ENCODE results near the gene PITPNM3.

The PITPNM3 gene

GRCh38 chr17:6413065-6413464 lies 143.3 kb downstream of the PITPNM3 start:
- DNase-seq (ENCODE audit: low read depth in 3 of 3): no peak

- no peak for DNase-seq (ENCODE audit: low read depth in 3 of 3)
These were observed 147.6 kb downstream of the PITPNM3 start for GRCh38 chr17:6408735-6409134.

- no peak for DNase-seq (ENCODE audit: low read depth in 3 of 3)
These were observed 148.1 kb downstream of the PITPNM3 start for GRCh38 chr17:6408276-6408675.

DNA sequence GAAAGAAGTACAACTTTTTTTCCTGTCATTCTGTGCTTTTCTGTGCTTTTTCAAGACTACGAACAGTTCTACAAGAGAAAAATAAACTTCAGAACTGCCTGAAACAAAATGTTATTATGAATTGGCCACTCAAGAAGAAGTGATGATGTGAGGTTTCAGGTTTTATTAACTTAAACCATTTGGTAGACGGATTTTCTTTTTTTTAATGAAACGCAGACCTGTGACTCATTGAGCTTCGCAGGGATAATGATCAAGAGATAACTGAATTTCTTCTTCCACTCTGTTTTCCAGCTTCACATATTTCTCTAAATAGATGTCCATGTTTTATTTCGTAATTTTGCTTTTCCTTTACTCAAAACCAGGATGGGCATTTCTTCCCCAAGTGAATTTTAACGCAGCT lies 154.1 kb downstream of the PITPNM3 start:
- DNase-seq (ENCODE audit: low read depth in 3 of 3): no peak

Data from stimulated activated CD4-positive, alpha-beta T cell treated with anti-CD3 and anti-CD28 coated beads, TNF-alpha, amount 100 ng/mL, for 48 hours (primary cell).